Thyroid gland (tissue), 4 donors: ENCODE results near the gene GIGYF2. TPM values are rescaled to one million over a fixed set of nuclear protein-coding genes. Genes with fewer than 3 reads are reported as not detected.
"Not testable (repeated sequence)": the region's sequence is repeated elsewhere in the genome, so short reads cannot be mapped to it uniquely, and the experiment has no call there.

Source experiments
- DNase-seq, 2 donors: peaks; one replicate each; pipeline ENCODE4 v3.0.0-alpha.2; 2019
- H3K27ac ChIP-seq, 3 donors: fragments of 200-600 bp; sonication (generic); 1 replicate in 2 of 3; 2 replicates in 1 of 3; pipeline ENCODE4 v1.5.1; 2016 to 2019; ENCODE audit warnings: mild to moderate bottlenecking in 1 of 3, moderate library complexity in 1 of 3
- H3K27me3 ChIP-seq: fragments of 200-600 bp; sonication (generic); one replicate; pipeline ENCODE4 v1.5.1; 2019
- H3K36me3 ChIP-seq, 2 donors: fragments of 200-600 bp; sonication (generic); one replicate each; pipeline ENCODE4 v1.5.1; 2016 to 2019
- H3K4me1 ChIP-seq, 2 donors: fragments of 200-600 bp; sonication (generic); one replicate each; pipeline ENCODE4 v1.5.1; 2017 to 2019
- H3K4me3 ChIP-seq, 3 donors: fragments of 200-600 bp; sonication (generic); replicated peaks in 1 of 3; 1 replicate in 2 of 3; 2 replicates in 1 of 3; pipeline ENCODE4 v1.5.1; 2016; ENCODE audit warnings: mild to moderate bottlenecking in 1 of 3
- H3K9me3 ChIP-seq: fragments of 200-600 bp; sonication (generic); one replicate; pipeline ENCODE4 v1.5.1; 2017
- CTCF ChIP-seq, 6 experiments: fragments of 200-600 bp in 3 of 6; fragments of 450-650 bp in 3 of 6; sonication (generic) in 3 of 6; IDR thresholded peaks; one replicate each; pipeline ENCODE4 v1.5.1; 2016 to 2019; ENCODE audit warnings: antibody characterized with exemption in 6 of 6, mild to moderate bottlenecking in 2 of 6, inconsistent platforms in 1 of 6, moderate library complexity in 1 of 6
- POLR2A ChIP-seq, 2 donors: fragments of 450-650 bp; IDR thresholded peaks; one replicate each; pipeline ENCODE4 v1.6.1; 2017; ENCODE audit warnings: antibody characterized with exemption in 2 of 2, mild to moderate bottlenecking in 2 of 2, moderate library complexity in 1 of 2
- WGBS, 2 donors: methylation state at CpG; one replicate each; pipeline ENCODE4 v1.1.5; 2017; 5-methylcytosine and 5-hydroxymethylcytosine counted together
- intact Hi-C: fragments of 100-400 bp; cut with DNase I; formaldehyde crosslinking; loops from one replicate; pipeline ENCODE4 v1.15.1; 2023
- small RNA-seq: library from RNA; depleted of rRNA; stranded (forward); fragments of <200 nt; gene quantifications from one replicate; pipeline ENCODE3, GENCODE V24; 2016
- total RNA-seq, 4 donors: library from RNA; depleted of rRNA; stranded (reverse); fragments of >200 nt; gene quantifications; one replicate each; pipeline ENCODE4 v1.2.3, GENCODE V29; 2016

GIGYF2 gene
- total RNA-seq, 4 donors from 2014 or later, result 88.7 to 138 (median 101) TPM

- DNase-seq, result no peak
- H3K4me1 ChIP-seq, result no peaks in the 10 kb centered on the region
- no peaks in the 10 kb centered on the region for H3K9me3 ChIP-seq
- H3K27ac ChIP-seq, result no peak overlapping the region
- whole genome bisulfite sequencing, 2 donors, result 88 to 93% methylated on average over 9 of the region's 9 CpGs
- H3K36me3 ChIP-seq, result no peaks in the 10 kb centered on the region
- H3K4me3 ChIP-seq, result no peak overlapping the region
- TF ChIP-seq CTCF (IDR thresholded peaks at IDR 0.05) (no peak), POLR2A (IDR thresholded peaks at IDR 0.05) (no peak)
- H3K27me3 ChIP-seq, result no peaks in the 10 kb centered on the region
- intact Hi-C loops, result no loop called here
Measured at GRCh38 chr2:232903989-232904388, 206.9 kb downstream of the GIGYF2 start.

- intact Hi-C loops, H3K27me3 ChIP-seq, H3K9me3 ChIP-seq, H3K4me3 ChIP-seq, DNase-seq, H3K4me1 ChIP-seq, H3K36me3 ChIP-seq: not testable (repeated sequence)
- 38 to 44% methylated on average over 9 to 10 of the region's 10 CpGs for WGBS, 2 donors
- H3K27ac ChIP-seq, result peak overlapping the region in 1 of 3 donors; percentile 29
Measured at GRCh38 chr2:232906867-232907717, 210.0 kb downstream of the GIGYF2 start.

GRCh38 chr2:232907718-232908085 is 210.6 kb downstream of the GIGYF2 start:
- H3K27ac ChIP-seq, H3K4me3 ChIP-seq, intact Hi-C loops, H3K9me3 ChIP-seq, H3K36me3 ChIP-seq, H3K4me1 ChIP-seq, DNase-seq, H3K27me3 ChIP-seq: not testable (repeated sequence)
- WGBS, 2 donors, result 92 to 95% methylated on average over 9 of the region's 9 CpGs

GRCh38 chr2:232908695-232909094 is 211.6 kb downstream of the GIGYF2 start:
- Histone ChIP-seq H3K9me3 (no peaks in the 10 kb centered on the region), H3K4me1 (no peaks in the 10 kb centered on the region), H3K4me3 (no peak overlapping the region), H3K27me3 (no peaks in the 10 kb centered on the region), H3K27ac (no peak overlapping the region), H3K36me3 (no peaks in the 10 kb centered on the region)
- TF ChIP-seq POLR2A (IDR thresholded peaks at IDR 0.05) (no peak), CTCF (IDR thresholded peaks at IDR 0.05) (no peak)
- 66 to 69% methylated on average over 6 of the region's 6 CpGs for WGBS, 2 donors
- intact Hi-C loops, result no loop called here
- no peak for DNase-seq

Small RNA genes lying within 50 kb of the gene (small RNA-seq; reads per million reads assigned to genes)
- not detected for gene RF00019
- gene RN7SL359P, result not detected
- not detected for gene RNU6-107P

Other genes starting within 250 kb of the GIGYF2 start
- not detected for gene ALPI, start 241.2 kb upstream of the GIGYF2 start, total RNA-seq
- gene ECEL1, start 209.5 kb upstream of the GIGYF2 start, total RNA-seq, result 1 to 10 TPM in 2 of 4 donors, under 1 TPM in 2; 0.11 to 1.5 (median 1.2) TPM
- gene PRSS56, start 176.9 kb upstream of the GIGYF2 start, total RNA-seq, result not detected
- gene CHRND, start 171.2 kb upstream of the GIGYF2 start, total RNA-seq, result not detected
- gene CHRNG, start 157.6 kb upstream of the GIGYF2 start, total RNA-seq, result not detected
- gene TIGD1, start 146.8 kb upstream of the GIGYF2 start, total RNA-seq, result 10 to 100 TPM in 1 of 4 donors, 1 to 10 TPM in 3; 6.7 to 11.6 (median 6.9) TPM
- gene EIF4E2, start 146.6 kb upstream of the GIGYF2 start, total RNA-seq, result 10 to 100 TPM; 50.7 to 59.6 (median 54.4) TPM
- 10 to 100 TPM in 3 of 4 donors, 1 to 10 TPM in 1; 6.9 to 17.5 (median 14.8) TPM for gene EFHD1, start 63.7 kb upstream of the GIGYF2 start, total RNA-seq
- gene KCNJ13, start 79.2 kb downstream of the GIGYF2 start, total RNA-seq, result 1 to 10 TPM in 2 of 4 donors, under 1 TPM in 2; 0.81 to 5.5 (median 2.6) TPM
- gene SNORC, start 172.9 kb downstream of the GIGYF2 start, total RNA-seq, result 1 to 10 TPM in 1 of 4 donors, under 1 TPM in 2, not detected in 1; 0.45 to 1.9 (median 0.79) TPM